Right lobe of liver (tissue), 4 donors: ENCODE results near the gene FBLN2.

Source experiments
- POLR2A ChIP-seq: fragments of 450-650 bp; IDR thresholded peaks from one replicate; pipeline ENCODE4 v1.6.1; 2017; ENCODE audit warnings: antibody characterized with exemption, mild to moderate bottlenecking
- TF ChIP-seq, protein P1 (sequence below), 4 donors: fragments of 200-600 bp in 3 of 4; fragments of 450-650 bp in 1 of 4; IDR thresholded peaks; one replicate each; pipeline versions ENCODE4 v1.5.1 to v1.8.0; 2016 to 2022; ENCODE audit warnings: antibody characterized with exemption in 4 of 4, mild to moderate bottlenecking in 2 of 4
- donor health status: DM: no; HTN: no; CAD: no.
- donor health status: DM: no; HTN: no; CAD: no.
- donor health status: DM: no; HTN: yes; CAD: no.

DNA sequence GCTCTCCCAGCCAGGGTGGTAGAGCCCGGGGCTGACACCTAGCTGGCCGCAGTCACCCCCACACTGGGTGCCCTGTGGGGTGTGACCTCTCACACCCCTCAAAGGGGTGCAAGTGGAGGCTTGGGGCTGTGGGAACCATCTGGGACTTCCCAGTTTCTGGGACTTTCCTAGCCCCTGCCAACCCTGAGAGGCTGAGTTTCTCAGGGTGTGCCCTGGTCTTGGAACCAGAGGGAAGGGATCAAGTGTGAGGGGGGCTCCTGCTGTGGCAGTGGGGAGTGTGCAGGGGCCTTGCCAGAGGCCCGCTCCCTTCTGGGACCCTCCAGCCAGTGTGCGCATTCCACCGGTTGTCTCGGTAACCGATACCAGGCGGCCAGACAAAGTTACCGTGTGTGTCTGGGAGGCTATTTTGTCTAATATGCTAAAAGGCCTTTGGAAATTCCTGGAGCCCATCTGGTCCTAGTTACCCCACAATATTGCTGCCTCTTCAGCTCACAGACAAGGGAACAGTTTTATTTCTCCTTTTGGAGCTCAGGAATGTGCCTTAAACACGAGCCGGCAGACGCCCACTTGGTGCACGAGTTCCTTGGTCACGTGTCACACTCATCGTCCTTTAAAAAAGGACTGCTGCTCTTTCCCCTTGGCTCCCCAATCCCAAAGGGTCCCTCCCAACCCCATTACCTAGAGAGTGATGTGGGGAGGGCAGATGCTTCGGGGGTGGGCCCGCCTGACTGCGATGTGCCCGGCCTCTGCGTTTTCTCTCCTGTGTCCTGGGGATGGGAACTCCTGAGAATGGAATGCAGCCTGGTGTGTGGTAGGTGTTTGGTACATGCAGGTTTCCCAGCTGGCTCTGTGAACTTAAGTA lies 35.6 kb upstream of the FBLN2 start:
- TF ChIP-seq, protein P1, sequence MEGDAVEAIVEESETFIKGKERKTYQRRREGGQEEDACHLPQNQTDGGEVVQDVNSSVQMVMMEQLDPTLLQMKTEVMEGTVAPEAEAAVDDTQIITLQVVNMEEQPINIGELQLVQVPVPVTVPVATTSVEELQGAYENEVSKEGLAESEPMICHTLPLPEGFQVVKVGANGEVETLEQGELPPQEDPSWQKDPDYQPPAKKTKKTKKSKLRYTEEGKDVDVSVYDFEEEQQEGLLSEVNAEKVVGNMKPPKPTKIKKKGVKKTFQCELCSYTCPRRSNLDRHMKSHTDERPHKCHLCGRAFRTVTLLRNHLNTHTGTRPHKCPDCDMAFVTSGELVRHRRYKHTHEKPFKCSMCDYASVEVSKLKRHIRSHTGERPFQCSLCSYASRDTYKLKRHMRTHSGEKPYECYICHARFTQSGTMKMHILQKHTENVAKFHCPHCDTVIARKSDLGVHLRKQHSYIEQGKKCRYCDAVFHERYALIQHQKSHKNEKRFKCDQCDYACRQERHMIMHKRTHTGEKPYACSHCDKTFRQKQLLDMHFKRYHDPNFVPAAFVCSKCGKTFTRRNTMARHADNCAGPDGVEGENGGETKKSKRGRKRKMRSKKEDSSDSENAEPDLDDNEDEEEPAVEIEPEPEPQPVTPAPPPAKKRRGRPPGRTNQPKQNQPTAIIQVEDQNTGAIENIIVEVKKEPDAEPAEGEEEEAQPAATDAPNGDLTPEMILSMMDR (IDR thresholded peaks at IDR 0.05), result no peak
- TF ChIP-seq POLR2A, result no peak
